ENCODE results near the gene TBX4. TPM values are rescaled to one million over a fixed set of nuclear protein-coding genes. Genes with fewer than 3 reads are reported as not detected.

Gene TBX4
- total and polyA plus RNA-seq, 9 of the 15 experiments (the other 6 are each of a cell fraction or from before 2014, with no cell fraction given), result not detected

GRCh38 chr17:61467416-61468262, 15.4 kb downstream of the TBX4 start:
- POLR2A ChIA-PET, result interaction anchor here (0.6 to 1.2 kb wide), 7 partner anchors 11 to 60 kb away, joined by 3 to 4 read pairs (median 3); no protein-coding TSS in a partner anchor
- Histone ChIP-seq H3K4me3 (no peak overlapping the region), H3K4me2 (ENCODE audit: insufficient read depth, low read length) (peak overlapping the region; percentile 29)
- TF ChIP-seq SMARCB1 (IDR thresholded peaks at IDR 0.05; ENCODE audit: insufficient read length, low read depth), result no peak
- no peak for TF ChIP-seq MAX (CRISPR knock-in tag; IDR thresholded peaks at IDR 0.05)
- TF ChIP-seq E4F1 (CRISPR knock-in tag; IDR thresholded peaks at IDR 0.05; ENCODE audit: borderline replicate concordance), result no peak
- TF ChIP-seq ZNF324 (CRISPR knock-in tag; IDR thresholded peaks at IDR 0.05), result no peak
- TF ChIP-seq U2AF2 (optimal IDR thresholded peaks at IDR 0.05; ENCODE audit: low read depth, low read length), result no peak
- TF ChIP-seq YY1 (IDR thresholded peaks at IDR 0.05; ENCODE audit: borderline replicate concordance in 1 of 3, control insufficient read depth in 1 of 3, extremely low read depth in 1 of 3, insufficient read depth in 3 of 3, insufficient read length in 1 of 3, insufficient replicate concordance in 2 of 3, low read depth in 1 of 3, low read length in 2 of 3), result peak in 1 of 3 experiments; percentile 23
- no peak for TF ChIP-seq FOXM1 (IDR thresholded peaks at IDR 0.05; ENCODE audit: low read depth)
- no peak for TF ChIP-seq FOXM1 (CRISPR knock-in tag; IDR thresholded peaks at IDR 0.05; ENCODE audit: low read depth)
- TF ChIP-seq ATF7 (IDR thresholded peaks at IDR 0.05), result 0 out of 2 replicates have a peak, but pooled peaks have one; percentile 18
- TF ChIP-seq MITF (IDR thresholded peaks at IDR 0.05), result no peak
- TF ChIP-seq KLF16 (IDR thresholded peaks at IDR 0.05), result no peak
- no peak for TF ChIP-seq CTCFL (IDR thresholded peaks at IDR 0.05; ENCODE audit: borderline replicate concordance, insufficient read depth, low read depth, low read length, poor library complexity, severe bottlenecking)
- no peak for TF ChIP-seq HMG20A (CRISPR knock-in tag; conservative IDR thresholded peaks at IDR 0.05)
- TF ChIP-seq XRCC5 (IDR thresholded peaks at IDR 0.05; ENCODE audit: low read depth, low read length), result 0 out of 2 replicates have a peak, but pooled peaks have one; percentile 50

More at GRCh38 chr17:61467416-61468262, 15.4 kb downstream of the TBX4 start:
- peaks cover 2 to 13% of the 10 kb centered on the region in 2 experiments; a peak in 3 of 5 replicates for H3K4me1 ChIP-seq (replicated peaks in 1 of 2; ENCODE audit: control insufficient read depth in 2 of 2, insufficient read depth in 2 of 2, low read length in 2 of 2)
- H2AFZ ChIP-seq (ENCODE audit: low read depth, low read length), result peak overlapping the region; percentile 82
- H3K9me1 ChIP-seq (ENCODE audit: control insufficient read depth, insufficient read depth, low read length), result peaks cover 4% of the 10 kb centered on the region
- peaks cover 9 to 42% of the 10 kb centered on the region in 2 experiments; a peak in 4 of 5 replicates for H3K27me3 ChIP-seq (ENCODE audit: control insufficient read depth in 2 of 2, insufficient read depth in 2 of 2, low read length in 2 of 2)
- CTCF ChIA-PET (ENCODE audit: low intra/inter-chr PET ratio), result no interaction called here
- peak; percentile 38 to 49 (median 42) for DNase-seq (ENCODE audit: extremely low read depth in 1 of 4, low spot score in 3 of 4)
- H3K36me3 ChIP-seq (ENCODE audit: control insufficient read depth, insufficient read depth, low read length), result no peaks in the 10 kb centered on the region
- no peaks in the 10 kb centered on the region for H3K9me3 ChIP-seq (replicated peaks; ENCODE audit: control insufficient read depth, insufficient read depth, low read depth, low read length)
- H4K20me1 ChIP-seq (replicated peaks; ENCODE audit: control insufficient read depth, insufficient read depth, low read length), result 0 out of 2 replicates have a peak, but pooled peaks cover 8% of the 10 kb centered on the region
- no peak overlapping the region for H3K27ac ChIP-seq (ENCODE audit: extremely low read depth, low read depth, low read length)
- in situ Hi-C loops (cut with MboI) (no loop called here), intact Hi-C loops (cut with micrococcal nuclease) (no loop called here)
- 10% methylated on average over 15 of the region's 15 CpGs for WGBS (ENCODE audit: insufficient coverage, low coverage, missing lambda C conversion rate)
- ATAC-seq, result peak; percentile 82
- FAIRE-seq, result peak; percentile 23
- H3K9ac ChIP-seq (ENCODE audit: insufficient read depth in 1 of 2, low read depth in 2 of 2, low read length in 2 of 2), result peak overlapping the region in 1 of 2 experiments; percentile 7; a peak in 1 of 4 replicates
- no TSS peak for BruUV-seq (replicated peaks)
- H3K79me2 ChIP-seq (ENCODE audit: control insufficient read depth, insufficient read depth, low read length), result no peaks in the 10 kb centered on the region

Data from K562 (cell line).